Activated naive CD4-positive, alpha-beta T cell treated with anti-CD3 and anti-CD28 coated beads, Interleukin-2, amount 10 ng/mL, durations not matched to agents 7 days and 5 days (primary cell): Measurements from ENCODE around the gene HGF.

Experiments
- CTCF ChIA-PET: fragments of 350-600 bp; sonication (Branson Sonifier 250); formaldehyde crosslinking; loops from one replicate; lab custom pipeline; 2021; ENCODE audit warnings: antibody characterized with exemption; lab: Charles Lee
- DNase-seq: peaks from one replicate; pipeline ENCODE4 v3.0.0-alpha.2; 2020
- H3K27ac Mint-ChIP-seq: one replicate; pipeline ENCODE4 v1.8.0; 2021; ENCODE audit warnings: mild to moderate bottlenecking, moderate library complexity, mixed read lengths
- H3K27me3 Mint-ChIP-seq: one replicate; pipeline ENCODE4 v1.8.0; 2021; ENCODE audit warnings: mild to moderate bottlenecking, mixed read lengths
- H3K36me3 Mint-ChIP-seq: one replicate; pipeline ENCODE4 v1.8.0; 2021; ENCODE audit warnings: mixed read lengths
- H3K4me1 Mint-ChIP-seq: one replicate; pipeline ENCODE4 v1.8.0; 2021; ENCODE audit warnings: mixed read lengths
- H3K4me3 Mint-ChIP-seq: one replicate; pipeline ENCODE4 v1.8.0; 2021; ENCODE audit warnings: mild to moderate bottlenecking, moderate library complexity, mixed read lengths
- H3K9me3 Mint-ChIP-seq: one replicate; pipeline ENCODE4 v1.8.0; 2021; ENCODE audit warnings: mixed read lengths

Gene HGF

DNA sequence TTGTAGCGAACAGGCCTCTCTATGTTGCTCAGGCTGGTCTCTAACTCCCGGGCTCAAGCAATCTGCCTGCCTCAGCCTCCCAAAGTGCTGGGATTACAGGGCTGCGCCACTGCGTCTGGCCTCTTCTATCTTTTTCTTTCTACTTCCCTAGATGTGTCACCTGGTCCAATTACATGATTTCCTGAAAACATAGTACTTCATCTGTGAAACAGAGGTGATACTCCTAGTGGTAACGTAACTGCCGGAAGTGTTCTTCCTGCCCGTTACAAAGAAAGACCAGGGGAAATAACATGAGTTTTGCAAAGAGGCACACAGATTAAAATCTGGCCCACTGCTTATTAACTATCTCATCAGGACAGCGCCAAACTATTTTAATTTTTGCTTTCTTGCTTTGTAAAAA lies 18.4 kb upstream of the HGF start:
- no peaks in the 10 kb centered on the region for H3K4me1 Mint-ChIP-seq
- H3K27ac Mint-ChIP-seq, result no peak overlapping the region
- no peaks in the 10 kb centered on the region for H3K27me3 Mint-ChIP-seq
- no peak overlapping the region for H3K4me3 Mint-ChIP-seq
- peaks cover 2% of the 10 kb centered on the region for H3K9me3 Mint-ChIP-seq
- no peak for DNase-seq
- CTCF ChIA-PET, result no interaction called here
- no peaks in the 10 kb centered on the region for H3K36me3 Mint-ChIP-seq

DNA sequence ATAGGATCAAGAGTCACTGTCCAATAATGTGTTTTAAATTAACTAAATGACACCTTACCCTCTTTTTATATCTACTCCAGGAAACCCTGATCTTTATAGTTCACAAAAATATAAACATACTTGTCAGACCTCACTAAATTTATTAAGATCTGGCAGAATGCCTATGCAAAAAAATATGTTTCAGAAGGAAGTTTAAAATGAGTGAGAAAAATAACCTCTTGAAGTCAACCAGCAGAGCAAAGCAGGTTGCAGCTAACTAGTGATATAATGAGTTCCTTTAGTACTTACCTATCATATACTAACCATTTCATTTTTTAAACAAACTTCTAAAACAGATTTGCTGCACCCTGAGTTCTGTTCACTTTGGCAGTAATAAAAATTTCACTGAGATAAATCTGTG lies 14.0 kb upstream of the HGF start:
- H3K4me1 Mint-ChIP-seq, result no peaks in the 10 kb centered on the region
- DNase-seq, result no peak
- CTCF ChIA-PET, result no interaction called here
- no peak overlapping the region for H3K4me3 Mint-ChIP-seq
- no peaks in the 10 kb centered on the region for H3K36me3 Mint-ChIP-seq
- H3K9me3 Mint-ChIP-seq, result no peaks in the 10 kb centered on the region
- no peaks in the 10 kb centered on the region for H3K27me3 Mint-ChIP-seq
- H3K27ac Mint-ChIP-seq, result no peak overlapping the region

DNA sequence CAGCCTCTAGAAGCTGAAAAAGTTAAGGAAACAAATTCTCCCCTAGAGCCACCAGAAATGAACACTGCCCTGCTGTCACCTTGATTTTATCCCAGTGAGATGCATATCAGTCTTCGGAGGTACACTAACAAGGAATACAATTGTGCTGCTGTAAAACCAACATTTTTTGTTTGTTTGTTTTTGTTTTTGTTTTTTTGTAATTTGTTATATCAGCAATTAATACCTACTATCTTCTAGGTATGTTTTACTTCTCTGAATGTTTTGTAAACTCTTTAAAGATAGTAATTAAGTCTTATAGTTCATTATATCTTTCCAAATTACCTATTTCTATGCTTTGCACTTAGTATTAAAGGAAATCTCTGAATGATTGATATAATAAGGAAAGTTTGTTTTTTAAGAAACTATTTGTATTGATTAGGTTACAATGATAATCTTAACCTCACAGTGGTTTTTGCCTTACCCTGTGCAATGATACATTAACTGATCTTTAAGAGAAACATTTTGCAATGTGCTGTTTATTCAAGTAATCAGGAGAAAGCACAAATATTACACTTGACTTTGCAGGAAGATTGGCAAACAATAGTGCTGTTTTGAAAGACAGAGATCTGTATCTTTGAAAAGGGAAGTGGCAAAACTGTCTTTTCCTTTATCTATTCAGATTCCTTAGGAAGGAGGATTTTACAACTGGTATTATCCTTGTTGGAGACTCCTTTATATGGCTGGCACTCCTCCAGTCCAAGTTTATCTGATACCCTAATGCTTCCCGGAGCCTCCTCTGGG lies 11.3 kb upstream of the HGF start:
- Mint-ChIP-seq H3K27me3 (no peaks in the 10 kb centered on the region), H3K4me3 (no peak overlapping the region), H3K27ac (no peak overlapping the region), H3K36me3 (no peaks in the 10 kb centered on the region), H3K4me1 (no peaks in the 10 kb centered on the region), H3K9me3 (no peaks in the 10 kb centered on the region)
- DNase-seq, result no peak
- CTCF ChIA-PET, result no interaction called here

DNA sequence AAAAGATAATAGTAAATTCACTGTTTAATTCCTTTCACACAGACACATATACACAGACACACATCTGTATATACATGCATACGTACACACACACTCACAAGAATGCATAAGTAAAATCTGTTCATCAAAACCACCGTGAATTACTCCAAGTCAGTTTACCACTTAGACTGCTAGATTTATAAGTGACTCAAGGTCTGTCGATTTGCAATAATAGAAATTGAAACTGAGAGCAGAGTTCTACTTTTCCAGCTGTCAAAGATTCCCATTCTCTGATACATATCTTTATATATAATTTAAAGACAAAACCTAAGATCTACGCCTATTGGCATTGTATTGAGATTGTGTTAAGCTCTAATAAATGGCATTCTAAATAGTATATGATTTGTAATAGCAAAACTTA lies 9.9 kb upstream of the HGF start:
- no peak for DNase-seq
- no peaks in the 10 kb centered on the region for H3K36me3 Mint-ChIP-seq
- H3K4me3 Mint-ChIP-seq, result no peak overlapping the region
- H3K4me1 Mint-ChIP-seq, result no peaks in the 10 kb centered on the region
- no peaks in the 10 kb centered on the region for H3K9me3 Mint-ChIP-seq
- H3K27me3 Mint-ChIP-seq, result no peaks in the 10 kb centered on the region
- H3K27ac Mint-ChIP-seq, result no peak overlapping the region
- CTCF ChIA-PET, result no interaction called here

DNA sequence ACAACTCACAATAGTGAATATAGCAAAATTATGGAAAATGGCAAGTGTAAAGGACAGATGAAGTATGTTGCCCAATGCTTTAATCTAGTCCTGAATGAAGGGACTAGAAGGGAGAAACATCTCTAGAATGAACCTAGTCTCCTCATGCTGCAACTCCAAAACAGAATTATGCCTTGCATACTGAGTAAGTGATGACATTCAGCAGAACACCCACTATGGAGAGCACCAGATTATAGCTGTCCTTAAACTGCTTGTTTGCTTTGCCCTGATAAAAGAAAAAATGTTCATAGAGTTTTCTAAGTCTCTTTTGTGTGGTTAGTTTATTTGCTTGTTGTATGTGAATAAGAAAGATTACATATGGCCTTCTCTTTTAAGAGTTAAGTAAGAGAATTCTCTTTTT lies 7.8 kb upstream of the HGF start:
- H3K27me3 Mint-ChIP-seq, result no peaks in the 10 kb centered on the region
- no peak overlapping the region for H3K27ac Mint-ChIP-seq
- no peaks in the 10 kb centered on the region for H3K4me1 Mint-ChIP-seq
- H3K4me3 Mint-ChIP-seq, result no peak overlapping the region
- H3K36me3 Mint-ChIP-seq, result no peaks in the 10 kb centered on the region
- DNase-seq, result no peak
- CTCF ChIA-PET, result interaction anchor here (0.7 to 1.3 kb wide), 2 partner anchors 14 to 186 kb away, joined by 3 read pairs; no protein-coding TSS in a partner anchor
- H3K9me3 Mint-ChIP-seq, result no peaks in the 10 kb centered on the region

DNA sequence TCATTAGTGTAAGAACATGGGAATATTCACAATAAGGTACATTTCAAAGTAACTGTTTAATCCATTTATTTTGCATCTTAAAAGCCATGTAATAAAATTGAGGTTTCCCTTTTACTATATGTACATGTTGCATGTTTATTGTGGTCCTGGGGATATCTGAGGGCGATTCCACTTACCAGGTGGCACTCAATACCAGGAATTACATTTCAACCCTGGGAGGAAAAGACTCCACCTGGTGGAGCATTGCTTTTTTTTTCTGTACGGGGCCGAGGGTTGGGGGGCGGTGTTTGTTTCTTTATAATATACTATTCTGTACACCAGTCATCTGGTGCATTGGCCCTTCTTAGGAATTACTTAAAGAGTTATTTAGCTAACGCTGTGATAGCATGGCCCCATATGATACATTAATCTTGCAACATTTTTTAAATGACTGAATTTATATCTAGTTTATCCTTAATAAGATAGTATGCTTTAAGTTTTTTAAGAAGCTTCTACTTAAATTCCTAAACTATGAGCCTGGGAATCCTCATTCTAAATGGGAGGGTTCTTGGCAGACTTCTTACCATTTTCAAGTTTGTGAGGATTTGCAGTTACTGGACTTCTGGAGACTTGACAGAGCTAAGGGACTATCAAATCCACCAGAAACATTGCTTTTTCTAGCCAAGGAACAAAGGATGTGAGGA lies 7.2 kb upstream of the HGF start:
- CTCF ChIA-PET, result interaction anchor here (0.7 to 1.3 kb wide), 2 partner anchors 14 to 186 kb away, joined by 3 read pairs; no protein-coding TSS in a partner anchor
- H3K9me3 Mint-ChIP-seq, result no peaks in the 10 kb centered on the region
- no peak for DNase-seq

DNA sequence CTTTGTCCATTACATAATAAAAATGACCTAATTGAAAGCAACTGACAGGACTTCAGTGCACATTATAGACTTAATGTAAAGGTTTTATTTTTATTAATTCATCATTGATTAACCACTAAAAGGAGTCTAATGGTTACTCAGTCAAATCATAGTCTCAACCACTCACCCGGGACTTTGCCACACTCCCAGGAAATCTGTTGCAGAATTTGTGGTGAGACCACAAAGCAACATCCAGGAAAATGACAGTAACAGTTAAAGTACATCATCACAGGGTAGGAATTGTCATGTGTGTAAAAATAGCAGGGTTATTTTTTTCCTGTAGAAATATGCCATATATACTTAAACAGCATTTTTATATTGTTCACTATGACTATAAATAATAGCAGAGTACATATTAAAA lies 6.3 kb upstream of the HGF start:
- CTCF ChIA-PET, result no interaction called here
- DNase-seq, result no peak

More for the DNA sequence above, 7.2 kb upstream of the HGF start:
- Mint-ChIP-seq H3K27ac (no peak overlapping the region), H3K36me3 (no peaks in the 10 kb centered on the region), H3K27me3 (no peaks in the 10 kb centered on the region), H3K4me1 (no peaks in the 10 kb centered on the region), H3K4me3 (no peak overlapping the region)

DNA sequence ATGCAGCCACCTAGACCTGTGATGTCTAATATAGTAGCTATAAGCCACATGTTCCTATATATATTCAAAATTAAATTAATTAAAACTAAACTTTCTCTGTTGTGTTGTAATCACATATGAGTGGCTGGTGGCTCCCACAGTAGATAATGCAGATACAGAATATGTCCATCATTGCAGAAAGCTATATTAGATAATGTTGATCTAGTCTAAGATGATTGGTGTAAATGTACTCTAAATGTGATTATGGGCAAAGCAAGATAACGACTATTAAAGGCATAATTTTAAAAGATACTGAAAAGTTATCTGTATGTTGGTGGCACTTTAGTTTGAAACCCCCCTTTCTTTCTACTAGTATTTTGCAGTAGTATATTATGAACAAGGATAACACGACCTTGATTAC lies 5.7 kb upstream of the HGF start:
- Mint-ChIP-seq H3K27ac (no peak overlapping the region), H3K4me1 (no peaks in the 10 kb centered on the region), H3K36me3 (no peaks in the 10 kb centered on the region), H3K4me3 (no peak overlapping the region), H3K9me3 (no peaks in the 10 kb centered on the region), H3K27me3 (no peaks in the 10 kb centered on the region)
- CTCF ChIA-PET, result no interaction called here
- DNase-seq, result no peak

More for the DNA sequence above, 6.3 kb upstream of the HGF start:
- H3K4me3 Mint-ChIP-seq, result no peak overlapping the region
- H3K27ac Mint-ChIP-seq, result no peak overlapping the region
- no peaks in the 10 kb centered on the region for H3K36me3 Mint-ChIP-seq
- H3K4me1 Mint-ChIP-seq, result no peaks in the 10 kb centered on the region
- H3K27me3 Mint-ChIP-seq, result no peaks in the 10 kb centered on the region
- H3K9me3 Mint-ChIP-seq, result no peaks in the 10 kb centered on the region

DNA sequence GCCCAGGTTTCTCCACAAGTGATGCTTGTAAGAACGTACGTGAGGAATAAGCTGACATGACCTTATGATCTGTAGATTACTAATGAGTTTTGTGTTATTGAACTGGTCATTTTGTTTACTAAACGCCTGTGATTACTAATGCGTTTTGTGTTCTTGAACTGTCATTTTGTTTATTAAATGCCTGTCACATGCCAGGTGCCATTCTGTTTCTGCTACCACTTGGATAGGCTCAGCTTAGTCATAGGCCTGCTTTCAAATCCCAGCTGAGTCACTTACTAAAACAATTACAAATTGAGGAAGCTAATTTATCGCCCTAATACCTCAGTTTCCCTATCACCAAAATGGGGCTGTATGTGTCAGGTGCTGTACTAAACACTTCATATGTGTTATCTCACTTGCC lies 4.7 kb upstream of the HGF start:
- CTCF ChIA-PET, result no interaction called here
- Mint-ChIP-seq H3K27ac (no peak overlapping the region), H3K9me3 (no peaks in the 10 kb centered on the region), H3K36me3 (no peaks in the 10 kb centered on the region), H3K4me1 (no peaks in the 10 kb centered on the region), H3K27me3 (no peaks in the 10 kb centered on the region), H3K4me3 (no peak overlapping the region)
- no peak for DNase-seq

DNA sequence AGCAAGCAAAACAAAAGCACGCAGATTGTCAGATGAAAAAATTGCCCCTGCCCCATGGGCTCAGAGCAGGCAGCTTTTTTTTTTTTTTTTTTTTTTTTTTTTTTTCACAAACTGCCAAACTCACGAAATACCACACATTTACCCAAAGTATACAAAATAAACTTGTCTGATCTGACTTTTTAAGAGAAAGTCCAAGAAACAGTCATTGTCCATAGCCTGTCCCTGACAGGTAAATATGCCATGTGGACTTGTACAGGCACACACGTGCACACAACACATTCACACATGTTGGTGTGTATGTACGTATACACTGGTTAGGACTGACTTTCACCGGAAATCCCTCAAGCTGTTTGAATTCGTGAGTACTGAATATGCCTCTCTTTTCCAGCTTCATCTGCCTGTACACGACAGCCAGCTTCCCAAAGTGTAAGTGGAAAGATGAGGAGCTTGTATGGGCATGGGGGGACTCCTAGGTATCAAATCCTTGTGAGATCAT lies 929 bp upstream of the HGF start:
- H3K4me1 Mint-ChIP-seq, result no peaks in the 10 kb centered on the region
- DNase-seq, result no peak
- H3K27me3 Mint-ChIP-seq, result no peaks in the 10 kb centered on the region
- no peak overlapping the region for H3K27ac Mint-ChIP-seq
- H3K9me3 Mint-ChIP-seq, result peaks cover 2% of the 10 kb centered on the region
- CTCF ChIA-PET, result no interaction called here
- H3K4me3 Mint-ChIP-seq, result no peak overlapping the region
- H3K36me3 Mint-ChIP-seq, result no peaks in the 10 kb centered on the region

DNA sequence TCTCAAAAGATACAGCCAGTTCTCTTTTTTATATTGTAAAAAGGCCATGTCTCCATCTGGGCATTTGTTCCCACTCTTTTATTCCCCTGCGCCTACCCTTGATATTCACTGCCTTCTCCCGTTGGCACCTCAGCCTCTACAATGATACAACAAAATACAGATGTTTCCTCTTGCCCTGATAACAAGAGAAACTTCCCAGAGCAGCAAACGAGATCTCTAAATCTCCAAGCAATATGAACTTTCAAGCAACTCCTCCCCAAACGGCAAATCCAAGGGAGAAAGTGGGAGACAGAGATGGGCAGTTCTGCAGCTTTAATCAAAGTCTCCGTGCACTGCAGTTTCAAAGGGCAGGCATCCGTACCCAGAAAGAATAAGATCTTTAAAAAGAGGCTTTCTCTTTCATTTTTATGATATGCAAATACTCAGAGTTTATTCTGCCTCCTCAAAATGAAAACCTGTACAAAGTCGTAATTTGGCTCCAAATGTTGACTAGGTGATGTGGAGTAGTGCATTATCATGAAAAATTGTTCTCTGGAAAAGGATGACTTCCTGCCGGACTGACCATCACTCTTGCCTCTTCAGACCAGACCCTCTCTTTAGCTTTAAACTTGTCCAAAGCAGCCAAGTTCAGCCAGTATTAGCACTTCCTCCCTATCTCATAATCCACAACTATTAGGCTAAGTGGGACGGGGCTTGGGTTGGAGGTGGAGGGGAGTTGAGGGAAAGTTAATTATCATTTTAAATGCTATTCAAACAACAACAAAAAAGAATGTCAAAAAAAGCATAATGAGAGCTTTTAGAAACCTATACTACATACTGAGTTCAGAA lies 682 bp downstream of the HGF start:
- H3K27me3 Mint-ChIP-seq, result no peaks in the 10 kb centered on the region
- H3K4me3 Mint-ChIP-seq, result no peak overlapping the region
- no peak overlapping the region for H3K27ac Mint-ChIP-seq
- peaks cover 2% of the 10 kb centered on the region for H3K9me3 Mint-ChIP-seq
- H3K4me1 Mint-ChIP-seq, result no peaks in the 10 kb centered on the region
- CTCF ChIA-PET, result no interaction called here
- DNase-seq, result no peak
- no peaks in the 10 kb centered on the region for H3K36me3 Mint-ChIP-seq

DNA sequence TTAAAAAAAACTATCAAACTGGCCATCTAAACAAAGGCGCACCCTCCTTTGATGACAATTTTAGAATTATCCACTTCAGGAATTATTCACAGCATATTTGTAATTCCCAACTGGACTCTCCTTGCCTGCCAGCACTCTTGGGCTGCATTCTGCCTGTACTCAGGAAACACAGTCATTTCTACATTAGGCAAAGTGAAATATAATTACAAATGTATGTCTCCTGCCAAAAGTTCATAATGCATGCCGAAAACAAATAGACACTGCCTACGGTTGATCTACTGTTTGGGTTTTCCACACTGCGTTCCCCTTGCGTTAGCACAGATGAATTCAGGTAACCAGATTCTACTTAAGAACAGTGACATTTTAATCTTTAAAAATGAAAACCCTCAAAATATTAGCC lies 1.9 kb downstream of the HGF start:
- H3K9me3 Mint-ChIP-seq, result peaks cover 2% of the 10 kb centered on the region
- no peaks in the 10 kb centered on the region for H3K4me1 Mint-ChIP-seq
- H3K36me3 Mint-ChIP-seq, result no peaks in the 10 kb centered on the region
- no peak overlapping the region for H3K4me3 Mint-ChIP-seq
- no peak overlapping the region for H3K27ac Mint-ChIP-seq
- H3K27me3 Mint-ChIP-seq, result no peaks in the 10 kb centered on the region
- CTCF ChIA-PET, result no interaction called here
- no peak for DNase-seq

DNA sequence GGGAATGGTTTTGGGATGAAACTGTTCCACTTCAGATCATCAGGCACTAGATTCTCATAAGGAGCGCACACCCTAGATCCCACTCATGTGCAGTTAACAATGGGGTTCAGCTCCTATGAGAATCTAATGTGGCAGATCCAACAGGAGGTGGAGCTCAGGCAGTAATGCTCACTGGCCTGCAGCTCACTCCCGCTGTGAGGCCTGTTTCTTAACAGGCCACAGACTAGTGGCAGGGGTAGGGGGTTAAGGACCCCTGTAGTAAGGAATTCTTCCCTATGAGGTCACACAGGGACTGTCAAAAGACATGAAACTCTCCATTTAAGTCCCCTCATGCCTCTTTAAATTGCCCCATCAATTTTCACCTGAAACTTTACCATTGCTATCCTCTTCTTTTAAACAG lies 8.0 kb downstream of the HGF start:
- DNase-seq, result no peak
- no peaks in the 10 kb centered on the region for H3K27me3 Mint-ChIP-seq
- no peak overlapping the region for H3K27ac Mint-ChIP-seq
- no peaks in the 10 kb centered on the region for H3K9me3 Mint-ChIP-seq
- no peaks in the 10 kb centered on the region for H3K4me1 Mint-ChIP-seq
- CTCF ChIA-PET, result no interaction called here
- no peaks in the 10 kb centered on the region for H3K36me3 Mint-ChIP-seq
- H3K4me3 Mint-ChIP-seq, result no peak overlapping the region

DNA sequence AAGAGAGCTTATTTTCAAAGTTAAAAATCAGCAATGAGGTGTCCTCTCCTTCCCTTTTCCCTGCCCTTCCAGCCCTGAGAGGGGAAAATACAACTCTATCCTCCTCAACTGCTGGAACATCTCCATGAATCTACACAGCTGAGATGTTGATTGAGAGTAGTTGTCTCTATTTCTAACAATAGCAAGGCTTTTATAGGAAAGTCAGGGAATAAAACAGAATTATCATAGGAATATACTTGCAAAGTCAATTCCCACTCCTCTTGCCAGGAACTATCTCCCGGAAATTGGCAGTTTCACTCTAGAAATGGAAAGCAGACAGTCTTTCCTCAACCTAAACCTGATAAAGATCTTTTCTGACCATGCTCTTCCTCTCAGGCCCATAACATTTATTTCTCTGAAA lies 8.8 kb downstream of the HGF start:
- CTCF ChIA-PET, result no interaction called here
- no peak overlapping the region for H3K4me3 Mint-ChIP-seq
- no peaks in the 10 kb centered on the region for H3K36me3 Mint-ChIP-seq
- no peak overlapping the region for H3K27ac Mint-ChIP-seq
- no peaks in the 10 kb centered on the region for H3K9me3 Mint-ChIP-seq
- no peaks in the 10 kb centered on the region for H3K4me1 Mint-ChIP-seq
- H3K27me3 Mint-ChIP-seq, result no peaks in the 10 kb centered on the region
- no peak for DNase-seq
